ENCODE results near the gene LAP3. TPM values are rescaled to one million over a fixed set of nuclear protein-coding genes. Genes with fewer than 3 reads are reported as not detected.
A peak's percentile ranks its signal among the peaks of the same experiment; 100 is the strongest.

LAP3 gene
- total RNA-seq, 1 experiment from 2014 or later = 70.6 TPM

DNA sequence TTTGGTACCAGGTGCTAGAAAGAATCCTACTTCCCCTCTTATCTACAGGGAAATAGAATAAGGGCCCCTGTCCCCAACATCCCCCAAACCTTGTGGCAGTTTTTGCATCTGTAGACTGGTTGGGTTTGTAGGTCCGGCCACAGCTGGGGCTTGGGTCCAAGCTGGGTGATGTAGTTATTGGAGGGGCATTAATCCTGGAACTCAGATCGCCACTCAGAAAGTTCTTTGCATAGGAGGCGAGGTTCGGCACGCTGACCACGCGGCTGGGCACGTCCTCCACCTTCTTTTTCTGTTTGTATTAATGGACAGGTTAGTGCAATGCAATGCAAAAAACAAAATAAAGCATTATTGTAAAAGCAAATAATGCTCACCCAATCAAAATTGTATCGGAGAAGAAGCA, 56.6 kb downstream of the LAP3 start:
- H3K4me3 Mint-ChIP-seq (ENCODE audit: low read depth, unreplicated experiment) = no peak overlapping the region
- intact Hi-C loops (cut with micrococcal nuclease; ENCODE audit: unreplicated experiment) = no loop called here
- peaks cover 14% of the 10 kb centered on the region for H3K36me3 Mint-ChIP-seq (ENCODE audit: insufficient read depth, unreplicated experiment)
- H3K27ac Mint-ChIP-seq (ENCODE audit: unreplicated experiment) = no peak overlapping the region
- no TSS peak for BruUV-seq (replicated peaks)
- no peaks in the 10 kb centered on the region for H3K9me3 Mint-ChIP-seq (ENCODE audit: low read depth, unreplicated experiment)
- H3K4me1 Mint-ChIP-seq (ENCODE audit: low read depth, unreplicated experiment) = no peaks in the 10 kb centered on the region
- CTCF ChIA-PET = no interaction called here
- DNase-seq = no peak
- TF ChIP-seq, protein P1, sequence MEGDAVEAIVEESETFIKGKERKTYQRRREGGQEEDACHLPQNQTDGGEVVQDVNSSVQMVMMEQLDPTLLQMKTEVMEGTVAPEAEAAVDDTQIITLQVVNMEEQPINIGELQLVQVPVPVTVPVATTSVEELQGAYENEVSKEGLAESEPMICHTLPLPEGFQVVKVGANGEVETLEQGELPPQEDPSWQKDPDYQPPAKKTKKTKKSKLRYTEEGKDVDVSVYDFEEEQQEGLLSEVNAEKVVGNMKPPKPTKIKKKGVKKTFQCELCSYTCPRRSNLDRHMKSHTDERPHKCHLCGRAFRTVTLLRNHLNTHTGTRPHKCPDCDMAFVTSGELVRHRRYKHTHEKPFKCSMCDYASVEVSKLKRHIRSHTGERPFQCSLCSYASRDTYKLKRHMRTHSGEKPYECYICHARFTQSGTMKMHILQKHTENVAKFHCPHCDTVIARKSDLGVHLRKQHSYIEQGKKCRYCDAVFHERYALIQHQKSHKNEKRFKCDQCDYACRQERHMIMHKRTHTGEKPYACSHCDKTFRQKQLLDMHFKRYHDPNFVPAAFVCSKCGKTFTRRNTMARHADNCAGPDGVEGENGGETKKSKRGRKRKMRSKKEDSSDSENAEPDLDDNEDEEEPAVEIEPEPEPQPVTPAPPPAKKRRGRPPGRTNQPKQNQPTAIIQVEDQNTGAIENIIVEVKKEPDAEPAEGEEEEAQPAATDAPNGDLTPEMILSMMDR (IDR thresholded peaks at IDR 0.05; ENCODE audit: unreplicated experiment) = no peak
- no peaks in the 10 kb centered on the region for H3K27me3 Mint-ChIP-seq (ENCODE audit: unreplicated experiment)

DNA sequence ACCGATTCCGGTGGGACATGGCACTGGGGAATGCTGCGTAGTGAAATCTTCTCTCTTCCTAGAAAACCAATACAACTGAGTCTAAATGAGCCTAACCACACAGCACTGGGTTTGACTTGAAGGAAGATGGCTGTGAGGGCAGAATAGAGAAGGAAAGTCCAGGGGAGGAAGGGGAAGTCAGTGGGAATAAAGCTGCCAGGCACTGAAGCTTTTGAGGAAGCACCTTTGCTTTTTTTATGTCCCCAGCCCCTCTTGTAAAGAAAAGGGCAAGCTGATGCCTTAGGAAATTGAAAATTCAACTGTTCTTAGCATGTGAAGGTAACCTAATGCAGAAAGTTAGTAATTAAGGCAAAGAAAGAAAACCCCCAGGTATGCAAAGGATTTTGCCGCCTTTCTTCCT, 58.1 kb downstream of the LAP3 start:
- H3K27me3 Mint-ChIP-seq (ENCODE audit: unreplicated experiment) = no peaks in the 10 kb centered on the region
- H3K4me3 Mint-ChIP-seq (ENCODE audit: low read depth, unreplicated experiment) = no peak overlapping the region
- H3K9me3 Mint-ChIP-seq (ENCODE audit: low read depth, unreplicated experiment) = no peaks in the 10 kb centered on the region
- intact Hi-C loops (cut with micrococcal nuclease; ENCODE audit: unreplicated experiment) = no loop called here
- H3K27ac Mint-ChIP-seq (ENCODE audit: unreplicated experiment) = no peak overlapping the region
- no peaks in the 10 kb centered on the region for H3K4me1 Mint-ChIP-seq (ENCODE audit: low read depth, unreplicated experiment)
- no peak for DNase-seq
- CTCF ChIA-PET = no interaction called here
- peaks cover 8% of the 10 kb centered on the region for H3K36me3 Mint-ChIP-seq (ENCODE audit: insufficient read depth, unreplicated experiment)
- no TSS peak for BruUV-seq (replicated peaks)
- TF ChIP-seq, protein P1 (IDR thresholded peaks at IDR 0.05; ENCODE audit: unreplicated experiment) = no peak

DNA sequence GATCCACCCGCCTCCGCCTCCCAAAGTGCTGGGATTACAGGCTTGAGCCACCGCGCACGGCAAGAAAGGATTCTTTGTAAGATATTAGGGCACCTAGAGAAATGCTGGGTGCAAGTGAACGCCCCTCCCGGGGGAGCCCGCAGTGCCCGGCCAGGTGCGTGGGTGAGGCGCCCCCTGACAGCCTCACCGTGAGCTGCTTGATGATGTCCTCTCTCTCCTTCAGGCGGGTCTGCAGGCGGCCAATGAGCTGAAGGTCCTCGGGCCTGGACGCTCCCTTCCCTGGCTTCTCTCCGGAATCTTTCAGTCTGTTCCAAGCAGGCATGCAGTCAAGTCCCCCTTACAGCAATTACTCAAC, 59.3 kb downstream of the LAP3 start:
- TF ChIP-seq, protein P1 (IDR thresholded peaks at IDR 0.05; ENCODE audit: unreplicated experiment) = no peak
- no TSS peak for BruUV-seq (replicated peaks)
- intact Hi-C loops (cut with micrococcal nuclease; ENCODE audit: unreplicated experiment) = loop anchor here (2.0 kb wide), 1 partner anchor 88 kb away; no protein-coding TSS in a partner anchor
- CTCF ChIA-PET = no interaction called here
- DNase-seq = no peak
- Mint-ChIP-seq H3K36me3 (ENCODE audit: insufficient read depth, unreplicated experiment) (peaks cover 8% of the 10 kb centered on the region), H3K4me3 (ENCODE audit: low read depth, unreplicated experiment) (no peak overlapping the region), H3K27me3 (ENCODE audit: unreplicated experiment) (no peaks in the 10 kb centered on the region), H3K9me3 (ENCODE audit: low read depth, unreplicated experiment) (no peaks in the 10 kb centered on the region), H3K4me1 (ENCODE audit: low read depth, unreplicated experiment) (no peaks in the 10 kb centered on the region), H3K27ac (ENCODE audit: unreplicated experiment) (no peak overlapping the region)

DNA sequence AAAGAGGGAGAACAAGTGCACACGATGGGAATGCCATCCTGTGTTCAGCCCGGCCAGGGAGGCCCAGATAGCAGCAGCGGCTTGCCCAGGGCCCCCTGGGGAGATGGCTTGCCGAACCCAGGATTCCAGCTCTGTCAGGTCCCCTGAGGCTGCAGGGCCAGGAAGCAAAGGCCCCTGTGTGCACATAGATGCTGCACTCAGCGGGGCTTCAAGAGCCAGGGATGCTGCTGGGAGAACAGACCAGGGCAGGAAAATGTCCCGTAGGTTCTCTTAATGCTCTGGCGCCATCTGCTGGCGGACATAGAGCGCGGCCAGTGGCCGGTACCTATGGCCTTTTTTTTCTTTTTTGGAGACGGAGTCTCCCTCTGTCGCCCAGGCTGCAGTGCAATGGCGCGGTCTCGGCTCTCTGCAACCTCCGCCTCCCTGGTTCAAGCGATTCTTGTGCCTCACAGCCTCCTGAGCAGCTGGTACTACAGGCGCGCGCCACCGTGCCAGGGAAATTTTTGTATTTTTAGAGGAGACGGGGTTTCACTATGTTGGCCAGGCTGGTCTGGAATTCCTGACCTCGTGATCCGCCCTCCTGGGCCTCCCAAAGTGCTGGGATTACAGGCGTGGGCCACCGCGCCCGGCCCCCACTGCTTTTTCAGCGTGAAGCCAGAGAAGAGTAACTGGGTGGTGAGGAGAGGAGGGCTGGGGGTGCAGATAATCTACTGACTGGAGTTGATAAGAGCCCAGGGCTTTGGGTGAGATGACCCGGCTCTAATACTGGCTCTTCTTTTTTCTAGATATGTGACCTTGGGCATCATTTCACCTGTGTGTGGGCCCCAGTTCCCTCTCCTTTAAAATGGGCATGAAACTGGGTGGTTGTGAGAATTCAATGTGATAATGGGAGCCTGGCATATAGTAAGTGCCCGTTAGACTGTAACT, 60.0 kb downstream of the LAP3 start:
- H3K36me3 Mint-ChIP-seq (ENCODE audit: insufficient read depth, unreplicated experiment) = peaks cover 8% of the 10 kb centered on the region
- no TSS peak for BruUV-seq (replicated peaks)
- CTCF ChIA-PET = no interaction called here
- H3K4me3 Mint-ChIP-seq (ENCODE audit: low read depth, unreplicated experiment) = no peak overlapping the region
- H3K27ac Mint-ChIP-seq (ENCODE audit: unreplicated experiment) = no peak overlapping the region
- intact Hi-C loops (cut with micrococcal nuclease; ENCODE audit: unreplicated experiment) = loop anchor here (2.0 kb wide), 1 partner anchor 88 kb away; no protein-coding TSS in a partner anchor
- H3K9me3 Mint-ChIP-seq (ENCODE audit: low read depth, unreplicated experiment) = no peaks in the 10 kb centered on the region
- no peaks in the 10 kb centered on the region for H3K4me1 Mint-ChIP-seq (ENCODE audit: low read depth, unreplicated experiment)
- H3K27me3 Mint-ChIP-seq (ENCODE audit: unreplicated experiment) = no peaks in the 10 kb centered on the region
- peak; percentile 69 for DNase-seq
- TF ChIP-seq, protein P1 (IDR thresholded peaks at IDR 0.05; ENCODE audit: unreplicated experiment) = peak; percentile 77

Measured in Calu3 (cell line).